IMR-90 (cell line): ENCODE results near the gene TGDS. TPM values are rescaled to one million over a fixed set of nuclear protein-coding genes. Genes with fewer than 3 reads are reported as not detected.
"Not testable (repeated sequence)": the region's sequence is repeated elsewhere in the genome, so short reads cannot be mapped to it uniquely, and the experiment has no call there.

Experiments
- ATAC-seq: fragments of 200-7000 bp; cut with Tn5 transposase; 2 replicates; pipeline ENCODE4 v1.9.1; 2020; ENCODE audit warnings: low read depth, mild to moderate bottlenecking, moderate library complexity
- BruUV-seq: library from RNA; stranded (reverse); fragments of 400-500 nt; replicated peaks from 2 replicates; lab custom pipeline; 2021; lab: Mats Ljungman, UMichigan
- CTCF ChIA-PET: fragments of 300-600 bp; formaldehyde crosslinking; extraction: SDS; loops from one replicate; lab custom pipeline; 2021; ENCODE audit warnings: antibody characterized with exemption; lab: Yijun Ruan, JAX
- POLR2A ChIA-PET: fragments of 300-600 bp; sonication (Branson Sonifier 250); formaldehyde crosslinking; loops from one replicate; lab custom pipeline; 2022; ENCODE audit warnings: antibody characterized with exemption; ENCODE audit not compliant: unreplicated experiment; lab: Charles Lee
- DNase-seq: peaks from one replicate; pipeline ENCODE4 v3.0.0; 2013
- H2AFZ ChIP-seq: replicated peaks from 2 replicates; pipeline ENCODE3; 2013; ENCODE audit warnings: low read length, mild to moderate bottlenecking; ENCODE audit not compliant: poor library complexity
- H2AK5ac ChIP-seq: 2 replicates; pipeline ENCODE4 v1.6.1; 2013; ENCODE audit warnings: low read depth, low read length, inconsistent platforms
- H2AK9ac ChIP-seq: replicated peaks from 2 replicates; pipeline ENCODE3; 2013; ENCODE audit warnings: mild to moderate bottlenecking, low read depth, low read length, moderate library complexity; ENCODE audit not compliant: poor library complexity
- H2BK120ac ChIP-seq: 2 replicates; pipeline ENCODE4 v1.6.1; 2013; ENCODE audit warnings: low read depth, low read length, inconsistent platforms
- H2BK15ac ChIP-seq: 3 replicates; pipeline ENCODE4 v1.6.1; 2013; ENCODE audit warnings: low read depth, low read length, inconsistent platforms
- H2BK20ac ChIP-seq: 2 replicates; pipeline ENCODE4 v1.6.1; 2013; ENCODE audit warnings: low read depth, mild to moderate bottlenecking, inconsistent platforms, low read length, moderate library complexity
- H2BK5ac ChIP-seq: 2 replicates; pipeline ENCODE4 v1.6.1; 2013; ENCODE audit warnings: mild to moderate bottlenecking, low read depth, low read length, inconsistent platforms; ENCODE audit not compliant: poor library complexity, severe bottlenecking
- H3K14ac ChIP-seq: replicated peaks from 2 replicates; pipeline ENCODE4 v1.6.1; 2013; ENCODE audit warnings: low read depth, low read length, inconsistent platforms
- H3K18ac ChIP-seq: 2 replicates; pipeline ENCODE4 v1.6.1; 2013; ENCODE audit warnings: low read depth, low read length, control low read depth
- H3K23ac ChIP-seq: 2 replicates; pipeline ENCODE4 v1.6.1; 2013; ENCODE audit warnings: low read depth, low read length, inconsistent platforms
- H3K27ac ChIP-seq: 2 replicates; pipeline ENCODE4 v1.5.1; 2013; ENCODE audit warnings: mild to moderate bottlenecking, control low read depth, low read length; ENCODE audit not compliant: insufficient read depth
- H3K27me3 ChIP-seq: 2 replicates; pipeline ENCODE4 v1.6.1; 2013; ENCODE audit warnings: low read length; ENCODE audit not compliant: control insufficient read depth, insufficient read depth
- H3K36me3 ChIP-seq: 2 replicates; pipeline ENCODE4 v1.6.1; 2013; ENCODE audit warnings: low read length, mixed read lengths; ENCODE audit not compliant: control insufficient read depth, insufficient read depth
- H3K4ac ChIP-seq: 2 replicates; pipeline ENCODE4 v1.6.1; 2013; ENCODE audit warnings: low read depth, low read length, inconsistent platforms
- H3K4me1 ChIP-seq: 2 replicates; pipeline ENCODE4 v1.6.1; 2013; ENCODE audit warnings: low read length, mixed read lengths; ENCODE audit not compliant: control insufficient read depth, insufficient read depth
- H3K4me2 ChIP-seq: 2 replicates; pipeline ENCODE4 v1.6.1; 2013; ENCODE audit warnings: low read depth, mild to moderate bottlenecking, control low read depth, low read length, moderate library complexity
- H3K4me3 ChIP-seq: 2 replicates; pipeline ENCODE4 v1.5.1; 2013; ENCODE audit warnings: low read depth, mild to moderate bottlenecking, control low read depth, low read length, moderate library complexity; ENCODE audit not compliant: insufficient read depth
- H3K56ac ChIP-seq: 2 replicates; pipeline ENCODE4 v1.6.1; 2013; ENCODE audit warnings: low read length, inconsistent platforms; ENCODE audit not compliant: insufficient read depth; ENCODE audit errors: extremely low read depth
- H3K79me1 ChIP-seq, 2 experiments: 2 replicates each; pipeline ENCODE4 v1.6.1; 2013; ENCODE audit warnings: low read length in 2 of 2, inconsistent platforms in 1 of 2, low read depth in 1 of 2
- H3K9ac ChIP-seq: 2 replicates; pipeline ENCODE4 v1.6.1; 2013; ENCODE audit warnings: low read depth, low read length, control low read depth
- H3K9me1 ChIP-seq: 2 replicates; pipeline ENCODE4 v1.6.1; 2013; ENCODE audit warnings: low read length, inconsistent platforms; ENCODE audit not compliant: insufficient read depth
- H3K9me3 ChIP-seq: 2 replicates; pipeline ENCODE4 v1.6.1; 2013; ENCODE audit warnings: low read length; ENCODE audit not compliant: control insufficient read depth, insufficient read depth
- H4K20me1 ChIP-seq: 2 replicates; pipeline ENCODE4 v1.6.1; 2013; ENCODE audit warnings: low read length, inconsistent platforms; ENCODE audit not compliant: insufficient read depth
- H4K5ac ChIP-seq: 2 replicates; pipeline ENCODE4 v1.6.1; 2013; ENCODE audit warnings: mild to moderate bottlenecking, low read depth, low read length, control low read depth
- H4K8ac ChIP-seq, 2 experiments: 2 replicates each; pipeline ENCODE4 v1.6.1; 2013; ENCODE audit warnings: low read depth in 2 of 2, low read length in 2 of 2, control low read depth in 1 of 2, inconsistent platforms in 1 of 2
- H4K91ac ChIP-seq: 2 replicates; pipeline ENCODE4 v1.6.1; 2013; ENCODE audit warnings: low read depth, low read length, inconsistent platforms; ENCODE audit not compliant: insufficient read depth
- FOS ChIP-seq: fragments of 150-350 bp; IDR thresholded peaks from 2 replicates; pipeline ENCODE4 v1.6.1; 2016; ENCODE audit warnings: low read depth, low read length
- NFE2L2 ChIP-seq: fragments of 150-350 bp; IDR thresholded peaks from 2 replicates; pipeline ENCODE4 v1.6.1; 2016; ENCODE audit warnings: low read depth, mild to moderate bottlenecking, low read length
- RAD21 ChIP-seq: IDR thresholded peaks from 2 replicates; pipeline ENCODE4 v1.6.1; 2012; ENCODE audit warnings: low read length, improper control_type of control experiment
- SMC3 ChIP-seq: fragments of 150-350 bp; IDR thresholded peaks from 2 replicates; pipeline ENCODE4 v1.6.1; 2016; ENCODE audit warnings: low read depth, mild to moderate bottlenecking, antibody characterized with exemption, low read length, moderate library complexity
- WGBS, 2 experiments: methylation state at CpG; one replicate each; pipeline versions ENCODE4 v1.1.5 to v1.1.7; 2013; ENCODE audit warnings: missing lambda C conversion rate in 2 of 2; ENCODE audit not compliant: insufficient read length in 1 of 2; ENCODE audit errors: extremely low coverage in 2 of 2; 5-methylcytosine and 5-hydroxymethylcytosine counted together
- dilution Hi-C: fragments of 300-500 bp; cut with HindIII; formaldehyde crosslinking; loops from one replicate; pipeline ENCODE4 v1.14.3; 2018; ENCODE audit warnings: low sequenced_read_pairs; ENCODE audit not compliant: unreplicated experiment
- in situ Hi-C: fragments of 300-500 bp; cut with MboI; formaldehyde crosslinking; loops from 3 replicates; pipeline ENCODE4 v1.14.3; 2019; ENCODE audit warnings: low sequenced_read_pairs, inconsistent platforms, mixed read lengths
- intact Hi-C: fragments of 100-400 bp; cut with micrococcal nuclease; formaldehyde crosslinking; loops from 2 replicates; pipeline ENCODE4 v1.10.0; 2022
- polyA plus RNA-seq, 3 experiments: library from polyadenylated mRNA; depleted of rRNA; stranded (reverse); fragments of >200 nt; gene quantifications; 2 replicates each; pipeline ENCODE4 v1.2.3, GENCODE V29; 2012; ENCODE audit warnings: low replicate concordance in 1 of 3
- total RNA-seq: library from RNA; depleted of rRNA; stranded (reverse); fragments of >200 nt; gene quantifications from 2 replicates; pipeline ENCODE4 v1.2.3, GENCODE V29; 2012

The TGDS gene
- total and polyA plus RNA-seq, 2 of the 4 experiments (the other 2 are of a cell fraction), result 9.6 to 15.6 TPM

- no peak overlapping the region for H3K9ac ChIP-seq
- H3K27ac ChIP-seq, result no peak overlapping the region; the same call in 1 of the 2 replicates
- peaks cover 3% of the 10 kb centered on the region; the same call in 1 of the 2 replicates for H3K4me1 ChIP-seq
- peak overlapping the region; percentile 56; the same call in 1 of the 2 replicates for H3K4me2 ChIP-seq
- no peaks in the 10 kb centered on the region for H4K20me1 ChIP-seq
- peak; percentile 34 for DNase-seq
- H4K91ac ChIP-seq, result no peak overlapping the region
- H3K4ac ChIP-seq, result no peak overlapping the region
- ChIA-PET POLR2A (no interaction called here), CTCF (interaction anchor here (0.6 kb wide), 2 partner anchors 193 to 205 kb away, joined by 3 read pairs; no protein-coding TSS in a partner anchor)
- H3K14ac ChIP-seq, result no peak overlapping the region
- intact Hi-C loops, result no loop called here
- H3K36me3 ChIP-seq, result no peaks in the 10 kb centered on the region
- H2AK5ac ChIP-seq, result no peak overlapping the region
- H3K9me1 ChIP-seq, result no peaks in the 10 kb centered on the region
- H2AFZ ChIP-seq, result no peak overlapping the region
- H2BK20ac ChIP-seq, result no peak overlapping the region
- H3K4me3 ChIP-seq, result no peak overlapping the region
- no peak overlapping the region for H2BK120ac ChIP-seq
- ATAC-seq, result 0 out of 2 replicates have a peak, but pooled peaks have one; percentile 6
- no peaks in the 10 kb centered on the region for H3K9me3 ChIP-seq
- no peak overlapping the region for H2BK15ac ChIP-seq
- no peaks in the 10 kb centered on the region for H3K79me1 ChIP-seq
- H4K5ac ChIP-seq, result no peak overlapping the region
- no peak overlapping the region for H3K18ac ChIP-seq
- no peak overlapping the region for H3K56ac ChIP-seq
- TF ChIP-seq FOS (no peak), SMC3 (no peak), NFE2L2 (no peak), RAD21 (no peak)
- dilution Hi-C loops, result no loop called here
- WGBS, 2 experiments, result no CpG with 5 or more reads among the region's 2 CpGs
- H2BK5ac ChIP-seq, result no peak overlapping the region
- no peaks in the 10 kb centered on the region for H3K27me3 ChIP-seq
- BruUV-seq, result no TSS peak
- no peak overlapping the region for H2AK9ac ChIP-seq
- H4K8ac ChIP-seq, result no peak overlapping the region
- in situ Hi-C loops, result no loop called here
- H3K23ac ChIP-seq, result no peak overlapping the region
These were observed 44.8 kb upstream of the TGDS start for GRCh38 chr13:94640721-94641120.

- DNase-seq, H3K9ac ChIP-seq, H2BK20ac ChIP-seq, H3K4me3 ChIP-seq, H3K27me3 ChIP-seq, H3K23ac ChIP-seq, H3K14ac ChIP-seq, H2BK5ac ChIP-seq, H3K9me1 ChIP-seq, H2AK9ac ChIP-seq, H4K91ac ChIP-seq, H2AK5ac ChIP-seq, H3K4ac ChIP-seq, BruUV-seq, POLR2A ChIA-PET, H4K20me1 ChIP-seq, H4K5ac ChIP-seq, CTCF ChIA-PET, H2BK120ac ChIP-seq, H3K36me3 ChIP-seq, H3K79me1 ChIP-seq, H3K4me2 ChIP-seq, H3K4me1 ChIP-seq, intact Hi-C loops, H3K18ac ChIP-seq, H3K56ac ChIP-seq, H3K27ac ChIP-seq, H2BK15ac ChIP-seq, ATAC-seq, dilution Hi-C loops, H3K9me3 ChIP-seq, H4K8ac ChIP-seq, H2AFZ ChIP-seq, in situ Hi-C loops: not testable (repeated sequence)
- WGBS, 2 experiments, result no CpG with 5 or more reads among the region's 3 CpGs
These were observed 41.7 kb upstream of the TGDS start for GRCh38 chr13:94637677-94638076.
